ENCODE data around the gene ELMOD1. TPM values are rescaled to one million over a fixed set of nuclear protein-coding genes. Genes with fewer than 3 reads are reported as not detected.

ELMOD1 gene
- total and polyA plus RNA-seq, 2 donors (not counting 1 experiment from before 2014, with no cell fraction given) = not detected

GRCh38 chr11:107665018-107665417, 74.1 kb downstream of the ELMOD1 start:
- peaks cover 15% of the 10 kb centered on the region for H3K27me3 Mint-ChIP-seq
- no peak for TF ChIP-seq CTCF (IDR thresholded peaks at IDR 0.05)
- TF ChIP-seq EZH2 (IDR thresholded peaks at IDR 0.05; ENCODE audit: borderline replicate concordance, insufficient read depth, low read depth, low read length, poor library complexity, severe bottlenecking) = no peak
- ChIA-PET POLR2A (no interaction called here), CTCF (no interaction called here)
- no peak overlapping the region for H3K27ac Mint-ChIP-seq
- ATAC-seq (ENCODE audit: low read depth) = no peak
- Histone ChIP-seq H2AFZ (ENCODE audit: insufficient read depth, low read depth, low read length, poor library complexity, severe bottlenecking) (no peak overlapping the region), H3K9ac (ENCODE audit: low read length) (no peak overlapping the region), H4K20me1 (ENCODE audit: control insufficient read depth, insufficient read depth, low read length, poor library complexity, severe bottlenecking) (no peaks in the 10 kb centered on the region), H3K9me3 (ENCODE audit: control extremely low read depth in 1 of 3, control insufficient read depth in 2 of 3, insufficient read depth in 1 of 3, low read length in 2 of 3) (no peaks in the 10 kb centered on the region), H3K79me2 (ENCODE audit: control insufficient read depth, insufficient read depth, low read length) (no peaks in the 10 kb centered on the region), H3K36me3 (replicated peaks in 1 of 2; ENCODE audit: control extremely low read depth in 1 of 2, control insufficient read depth in 1 of 2, extremely low read depth in 1 of 2, insufficient read depth in 2 of 2, low read length in 1 of 2) (no peaks in the 10 kb centered on the region), H3K4me1 (ENCODE audit: control insufficient read depth in 2 of 2, insufficient read depth in 2 of 2, low read length in 2 of 2) (no peaks in the 10 kb centered on the region), H3K4me3 (ENCODE audit: control extremely low read depth in 1 of 5, extremely low read depth in 1 of 5, insufficient read depth in 1 of 5, low read depth in 2 of 5, low read length in 4 of 5) (no peak overlapping the region), H3K27me3 (replicated peaks in 1 of 4; ENCODE audit: control extremely low read depth in 1 of 4, control insufficient read depth in 3 of 4, insufficient read depth in 4 of 4, low read length in 3 of 4) (peaks cover 0 to 2% (median 0%) of the 10 kb centered on the region in 4 experiments), H3K27ac (ENCODE audit: low read length in 2 of 2) (no peak overlapping the region), H3K4me2 (replicated peaks; ENCODE audit: low read depth, low read length, poor library complexity, severe bottlenecking) (no peak overlapping the region)
- H3K4me1 Mint-ChIP-seq = no peaks in the 10 kb centered on the region
- intact Hi-C loops (cut with micrococcal nuclease) = no loop called here
- no peak overlapping the region for H3K4me3 Mint-ChIP-seq
- no peaks in the 10 kb centered on the region for H3K9me3 Mint-ChIP-seq (ENCODE audit: insufficient read depth)
- no peak for DNase-seq
- WGBS (ENCODE audit: insufficient coverage) = 95% methylated on average over 9 of the region's 10 CpGs

- CTCF ChIA-PET = no interaction called here
- no peak for TF ChIP-seq EZH2 (IDR thresholded peaks at IDR 0.05; ENCODE audit: borderline replicate concordance, insufficient read depth, low read depth, low read length, poor library complexity, severe bottlenecking)
- Histone ChIP-seq H3K4me3 (ENCODE audit: control extremely low read depth in 1 of 5, extremely low read depth in 1 of 5, insufficient read depth in 1 of 5, low read depth in 2 of 5, low read length in 4 of 5) (no peak overlapping the region), H3K79me2 (ENCODE audit: control insufficient read depth, insufficient read depth, low read length) (no peaks in the 10 kb centered on the region), H3K4me1 (ENCODE audit: control insufficient read depth in 2 of 2, insufficient read depth in 2 of 2, low read length in 2 of 2) (no peaks in the 10 kb centered on the region), H4K20me1 (ENCODE audit: control insufficient read depth, insufficient read depth, low read length, poor library complexity, severe bottlenecking) (no peaks in the 10 kb centered on the region), H3K9me3 (ENCODE audit: control extremely low read depth in 1 of 3, control insufficient read depth in 2 of 3, insufficient read depth in 1 of 3, low read length in 2 of 3) (no peaks in the 10 kb centered on the region), H3K36me3 (replicated peaks in 1 of 2; ENCODE audit: control extremely low read depth in 1 of 2, control insufficient read depth in 1 of 2, extremely low read depth in 1 of 2, insufficient read depth in 2 of 2, low read length in 1 of 2) (no peaks in the 10 kb centered on the region), H2AFZ (ENCODE audit: insufficient read depth, low read depth, low read length, poor library complexity, severe bottlenecking) (no peak overlapping the region), H3K4me2 (replicated peaks; ENCODE audit: low read depth, low read length, poor library complexity, severe bottlenecking) (no peak overlapping the region), H3K27ac (ENCODE audit: low read length in 2 of 2) (no peak overlapping the region), H3K9ac (ENCODE audit: low read length) (no peak overlapping the region), H3K27me3 (replicated peaks in 1 of 4; ENCODE audit: control extremely low read depth in 1 of 4, control insufficient read depth in 3 of 4, insufficient read depth in 4 of 4, low read length in 3 of 4) (peaks cover 0 to 4% (median 0%) of the 10 kb centered on the region in 4 experiments)
- H3K9me3 Mint-ChIP-seq (ENCODE audit: insufficient read depth) = no peaks in the 10 kb centered on the region
- intact Hi-C loops (cut with micrococcal nuclease) = no loop called here
- H3K4me3 Mint-ChIP-seq = no peak overlapping the region
- H3K27me3 Mint-ChIP-seq = peaks cover 11% of the 10 kb centered on the region
- POLR2A ChIA-PET = no interaction called here
- H3K4me1 Mint-ChIP-seq = no peaks in the 10 kb centered on the region
- ATAC-seq (ENCODE audit: low read depth) (no peak), DNase-seq (no peak)
- H3K27ac Mint-ChIP-seq = no peak overlapping the region
- 86% methylated on average over 3 of the region's 8 CpGs for WGBS (ENCODE audit: insufficient coverage)
Observed at GRCh38 chr11:107666911-107667613, 76.1 kb downstream of the ELMOD1 start.
